DOHH2 (cell line): Measurements from ENCODE around the gene LMAN1.

Experiments used
- H3F3A ChIP-seq: fragments of 200-600 bp; sonication (generic), shearing (Covaris generic); 2 replicates; pipeline ENCODE4 v1.6.0; 2016; ENCODE audit warnings: antibody characterized with exemption, mild to moderate bottlenecking; ENCODE audit not compliant: control insufficient read depth, insufficient read depth
- H3K27ac ChIP-seq: fragments of 200-600 bp; sonication (generic); 2 replicates; pipeline ENCODE4 v1.5.1; 2014; ENCODE audit warnings: low read depth, mild to moderate bottlenecking, low read length, moderate library complexity
- H3K27me3 ChIP-seq: fragments of 200-600 bp; sonication (generic); 2 replicates; pipeline ENCODE4 v1.6.1; 2014; ENCODE audit warnings: mild to moderate bottlenecking, low read length, mixed read lengths; ENCODE audit not compliant: control insufficient read depth
- H3K36me3 ChIP-seq: fragments of 200-600 bp; sonication (generic); 2 replicates; pipeline ENCODE4 v1.6.1; 2014; ENCODE audit warnings: mild to moderate bottlenecking, low read length, moderate library complexity, mixed read lengths; ENCODE audit not compliant: control insufficient read depth
- H3K4me1 ChIP-seq: fragments of 200-600 bp; sonication (generic); 2 replicates; pipeline ENCODE4 v1.6.1; 2014; ENCODE audit warnings: mild to moderate bottlenecking, low read length, mixed read lengths; ENCODE audit not compliant: control insufficient read depth
- H3K4me2 ChIP-seq: fragments of 200-600 bp; sonication (generic); 2 replicates; pipeline ENCODE4 v1.6.0; 2014; ENCODE audit warnings: mild to moderate bottlenecking, low read length, moderate library complexity
- H3K4me3 ChIP-seq: fragments of 200-600 bp; sonication (generic); 2 replicates; pipeline ENCODE4 v1.5.1; 2014; ENCODE audit warnings: mild to moderate bottlenecking, low read length, mixed read lengths
- H3K79me2 ChIP-seq: fragments of 200-600 bp; sonication (generic); 2 replicates; pipeline ENCODE4 v1.6.1; 2014; ENCODE audit warnings: mild to moderate bottlenecking, low read length, mixed read lengths; ENCODE audit not compliant: control insufficient read depth
- H3K9me2 ChIP-seq: fragments of 200-600 bp; sonication (generic); replicated peaks from 2 replicates; pipeline ENCODE4 v1.6.1; 2014; ENCODE audit warnings: mild to moderate bottlenecking, low read length, mixed read lengths; ENCODE audit not compliant: control insufficient read depth
- H3K9me3 ChIP-seq: fragments of 200-600 bp; sonication (generic); 2 replicates; pipeline ENCODE4 v1.6.1; 2014; ENCODE audit warnings: antibody characterized with exemption, low read length, mixed read lengths; ENCODE audit not compliant: control insufficient read depth, insufficient read depth
- H4K20me1 ChIP-seq: fragments of 200-600 bp; sonication (generic); 2 replicates; pipeline ENCODE4 v1.6.0; 2014; ENCODE audit warnings: low read depth, mild to moderate bottlenecking, antibody characterized with exemption, low read length, moderate library complexity; ENCODE audit not compliant: control insufficient read depth, insufficient read depth
- CTCF ChIP-seq: fragments of 200-600 bp; sonication (generic); IDR thresholded peaks from one replicate; pipeline ENCODE4 v1.5.1; 2014; ENCODE audit warnings: antibody characterized with exemption, mild to moderate bottlenecking, low read depth, low read length; ENCODE audit not compliant: poor library complexity, severe bottlenecking
- EZH2phosphoT487 ChIP-seq: fragments of 200-600 bp; sonication (generic); IDR thresholded peaks from 2 replicates; pipeline ENCODE4 v1.6.1; 2017; ENCODE audit warnings: borderline replicate concordance, mild to moderate bottlenecking, antibody characterized with exemption, low read length, moderate library complexity, mixed read lengths

Gene LMAN1

GRCh38 chr18:59360381-59360780 is 1.3 kb upstream of the LMAN1 start:
- Histone ChIP-seq H3K4me1 (peaks cover 22% of the 10 kb centered on the region), H3K4me2 (no peak overlapping the region), H3K9me3 (no peaks in the 10 kb centered on the region), H3K27me3 (peaks cover 19% of the 10 kb centered on the region), H3F3A (no peaks in the 10 kb centered on the region), H4K20me1 (no peaks in the 10 kb centered on the region; the same call in 1 of the 2 replicates), H3K27ac (no peak overlapping the region), H3K79me2 (peaks cover 40% of the 10 kb centered on the region), H3K9me2 (no peaks in the 10 kb centered on the region), H3K4me3 (no peak overlapping the region), H3K36me3 (peaks cover 25% of the 10 kb centered on the region)
- TF ChIP-seq CTCF (no peak), EZH2phosphoT487 (no peak)

- Histone ChIP-seq H3K9me3 (no peaks in the 10 kb centered on the region), H4K20me1 (no peaks in the 10 kb centered on the region; the same call in 1 of the 2 replicates), H3K79me2 (peaks cover 41% of the 10 kb centered on the region), H3F3A (no peaks in the 10 kb centered on the region), H3K4me3 (peak overlapping the region; percentile 97), H3K27me3 (peaks cover 19% of the 10 kb centered on the region), H3K4me1 (peaks cover 22% of the 10 kb centered on the region), H3K36me3 (peaks cover 33% of the 10 kb centered on the region), H3K9me2 (no peaks in the 10 kb centered on the region), H3K27ac (no peak overlapping the region), H3K4me2 (peak overlapping the region; percentile 70)
- TF ChIP-seq CTCF (no peak), EZH2phosphoT487 (no peak)
Observed at GRCh38 chr18:59359576-59359952, 499 bp upstream of the LMAN1 start.

- Histone ChIP-seq H3K27ac (no peak overlapping the region), H3K79me2 (peaks cover 41% of the 10 kb centered on the region)
Observed at GRCh38 chr18:59358414-59358711, 702 bp downstream of the LMAN1 start.

More at GRCh38 chr18:59358414-59358711, 702 bp downstream of the LMAN1 start:
- TF ChIP-seq EZH2phosphoT487 (no peak), CTCF (no peak)
- Histone ChIP-seq H3K36me3 (peaks cover 45% of the 10 kb centered on the region), H3K4me1 (peaks cover 22% of the 10 kb centered on the region), H4K20me1 (no peaks in the 10 kb centered on the region; the same call in 1 of the 2 replicates), H3K4me3 (peak overlapping the region; percentile 97), H3K27me3 (peaks cover 18% of the 10 kb centered on the region), H3K4me2 (peak overlapping the region; percentile 70), H3F3A (no peaks in the 10 kb centered on the region), H3K9me2 (no peaks in the 10 kb centered on the region), H3K9me3 (no peaks in the 10 kb centered on the region)
